ENCODE data around the gene WDR37.
A peak's percentile ranks its signal among the peaks of the same experiment; 100 is the strongest.
"Not testable (repeated sequence)": the region's sequence is repeated elsewhere in the genome, so short reads cannot be mapped to it uniquely, and the experiment has no call there.

WDR37 gene

GRCh38 chr10:1044146-1044545 lies 12.0 kb upstream of the WDR37 start:
- no peak for DNase-seq

GRCh38 chr10:1044964-1045363 lies 11.2 kb upstream of the WDR37 start:
- no peak for DNase-seq

- DNase-seq, result no peak
Observed at GRCh38 chr10:1045415-1045814, 10.8 kb upstream of the WDR37 start.

- peak in 1 of 2 experiments; percentile 9 for DNase-seq
Observed at GRCh38 chr10:1047937-1048336, 8.2 kb upstream of the WDR37 start.

- DNase-seq, result peak in 1 of 2 experiments; percentile 36
Observed at GRCh38 chr10:1048349-1048731, 7.8 kb upstream of the WDR37 start.

GRCh38 chr10:1048732-1049424 lies 7.3 kb upstream of the WDR37 start, which contains the start of gene IDI1:
Gene IDI1, minus strand, starts transcription at chr10:1049119. Its CDS starts 116 bp downstream, at chr10:1049003.
- DNase-seq, result peak; percentile 94 to 99

- DNase-seq, result peak in 1 of 2 experiments; percentile 31
Observed at GRCh38 chr10:1049425-1049958, 6.7 kb upstream of the WDR37 start.

GRCh38 chr10:1050145-1050544 lies 6.0 kb upstream of the WDR37 start:
- DNase-seq, result peak in 1 of 2 experiments; percentile 26

- DNase-seq, result peak; percentile 63 to 72
Observed at GRCh38 chr10:1050554-1050953, 5.6 kb upstream of the WDR37 start.

- DNase-seq, result no peak
Observed at GRCh38 chr10:1054684-1055083, 1.5 kb upstream of the WDR37 start.

GRCh38 chr10:1057106-1057657 lies 997 bp downstream of the WDR37 start:
- DNase-seq, result no peak

- DNase-seq, result peak in 1 of 2 experiments; percentile 5
Observed at GRCh38 chr10:1058017-1058416, 1.8 kb downstream of the WDR37 start.

GRCh38 chr10:1059902-1060301 lies 3.7 kb downstream of the WDR37 start:
- no peak for DNase-seq

- no peak for DNase-seq
Observed at GRCh38 chr10:1061930-1062774, 6.0 kb downstream of the WDR37 start.

- DNase-seq, result no peak
Observed at GRCh38 chr10:1063232-1063865, 7.2 kb downstream of the WDR37 start.

- no peak for DNase-seq
Observed at GRCh38 chr10:1064964-1065247, 8.7 kb downstream of the WDR37 start.

GRCh38 chr10:1066734-1067133 lies 10.5 kb downstream of the WDR37 start:
- not testable (repeated sequence) for DNase-seq

- DNase-seq, result no peak
Observed at GRCh38 chr10:1068380-1069361, 12.5 kb downstream of the WDR37 start.

- DNase-seq, result no peak
Observed at GRCh38 chr10:1070919-1071318, 14.7 kb downstream of the WDR37 start.

GRCh38 chr10:1074052-1074747 lies 18.0 kb downstream of the WDR37 start:
- no peak for DNase-seq

GRCh38 chr10:1074748-1075308 lies 18.6 kb downstream of the WDR37 start:
- peak in 1 of 2 experiments; percentile 12 for DNase-seq

All from NCI-H526 (cell line).